ENCODE measurements around the gene LZTS3. TPM values are rescaled to one million over a fixed set of nuclear protein-coding genes. Genes with fewer than 3 reads are reported as not detected.
"Not testable (repeated sequence)": the region's sequence is repeated elsewhere in the genome, so short reads cannot be mapped to it uniquely, and the experiment has no call there.

LZTS3 gene
- total and polyA plus RNA-seq, 2 experiments from 2014 or later, result 3.9 to 12.1 TPM

DNA sequence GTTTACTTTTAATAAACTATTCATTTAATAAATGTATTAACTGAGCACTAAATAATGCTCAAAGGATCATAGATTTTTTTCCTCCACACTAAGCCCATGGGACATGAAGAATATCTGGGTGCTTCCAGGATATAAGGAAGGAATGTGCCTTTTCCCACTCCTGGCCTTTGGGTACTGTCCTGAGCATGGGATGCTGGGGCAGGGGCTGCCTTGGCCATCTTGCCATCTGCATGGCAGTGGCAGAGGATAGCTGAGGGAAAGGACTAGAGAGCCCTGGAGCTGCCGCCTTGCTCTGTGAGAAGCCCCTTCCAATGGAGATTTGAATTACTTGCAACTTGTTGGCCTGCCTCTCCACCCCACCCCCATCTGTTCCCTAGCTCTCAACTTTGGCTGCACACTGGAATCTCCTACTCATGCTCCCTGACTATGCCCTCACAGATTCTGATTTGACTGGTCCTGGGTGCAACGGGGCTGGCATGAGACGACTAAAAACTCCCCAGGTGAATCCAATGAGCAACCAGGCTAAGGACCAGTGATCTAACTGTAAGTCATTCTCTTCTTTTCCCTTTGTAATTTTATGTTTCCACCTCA, 15.6 kb upstream of the LZTS3 start:
- H3K36me3 ChIP-seq (ENCODE audit: low read depth), result peaks cover 3% of the 10 kb centered on the region; the same call in 1 of the 2 replicates
- no peaks in the 10 kb centered on the region for H3K79me2 ChIP-seq (ENCODE audit: insufficient read depth)
- H2AFZ ChIP-seq, result no peak overlapping the region
- no peaks in the 10 kb centered on the region for H3K9me2 ChIP-seq (ENCODE audit: insufficient read depth)
- H3K4me1 ChIP-seq (ENCODE audit: insufficient read depth), result no peaks in the 10 kb centered on the region
- no peak overlapping the region for H3K9ac ChIP-seq
- 0 out of 2 replicates have a peak, but pooled peaks cover 2% of the 10 kb centered on the region for H3F3A ChIP-seq (ENCODE audit: insufficient read depth)
- in situ Hi-C loops (cut with MboI), result no loop called here
- H3K9me3 ChIP-seq (ENCODE audit: low read depth), result no peaks in the 10 kb centered on the region
- no peaks in the 10 kb centered on the region for H4K20me1 ChIP-seq (ENCODE audit: insufficient read depth)
- TF ChIP-seq EZH2phosphoT487 (IDR thresholded peaks at IDR 0.05; ENCODE audit: insufficient read depth, low read depth) (no peak), EZH2 (IDR thresholded peaks at IDR 0.05; ENCODE audit: insufficient read depth, poor library complexity, severe bottlenecking) (no peak)
- H3K4me2 ChIP-seq (ENCODE audit: unreplicated experiment), result no peak overlapping the region
- WGBS, 2 experiments (ENCODE audit: low coverage in 1 of 2, low lambda C conversion rate in 2 of 2, missing lambda C conversion rate in 2 of 2), result 77 to 81% methylated on average over 3 of the region's 3 CpGs
- no peak overlapping the region for H3K4me3 ChIP-seq
- H3K27ac ChIP-seq, result no peak overlapping the region
- H3K27me3 ChIP-seq (replicated peaks; ENCODE audit: insufficient read depth), result no peaks in the 10 kb centered on the region
- no peak for DNase-seq

DNA sequence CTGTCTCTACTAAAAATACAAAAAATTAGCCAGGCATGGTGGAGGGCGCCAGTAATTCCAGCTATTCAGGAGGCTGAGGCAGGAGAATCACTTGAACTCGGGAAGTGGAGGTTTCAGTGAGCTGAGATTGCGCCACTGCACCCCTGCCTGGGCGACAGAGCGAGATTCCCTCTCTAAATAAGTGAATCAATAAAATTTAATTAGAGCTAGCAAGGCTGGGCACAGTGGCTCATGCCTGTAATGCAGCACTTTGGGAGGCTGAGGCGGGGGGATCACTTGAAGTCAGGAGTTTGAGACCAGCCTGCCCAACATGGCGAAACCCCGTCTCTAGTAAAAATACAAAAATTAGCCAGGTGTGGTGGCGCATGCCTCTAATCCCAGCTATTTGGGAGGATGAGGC, 14.5 kb upstream of the LZTS3 start:
- H3K9ac ChIP-seq; H3K79me2 ChIP-seq (ENCODE audit: insufficient read depth); in situ Hi-C loops (cut with MboI); H3K27ac ChIP-seq; H3K36me3 ChIP-seq (ENCODE audit: low read depth); H2AFZ ChIP-seq; H3K4me1 ChIP-seq (ENCODE audit: insufficient read depth); H3K4me3 ChIP-seq; H3K27me3 ChIP-seq (replicated peaks; ENCODE audit: insufficient read depth); H3K9me2 ChIP-seq (ENCODE audit: insufficient read depth); DNase-seq; H4K20me1 ChIP-seq (ENCODE audit: insufficient read depth); H3K4me2 ChIP-seq (ENCODE audit: unreplicated experiment); H3F3A ChIP-seq (ENCODE audit: insufficient read depth); H3K9me3 ChIP-seq (ENCODE audit: low read depth): not testable (repeated sequence)
- 96 to 98% methylated on average over 9 of the region's 9 CpGs for WGBS, 2 experiments (ENCODE audit: low coverage in 1 of 2, low lambda C conversion rate in 2 of 2, missing lambda C conversion rate in 2 of 2)

DNA sequence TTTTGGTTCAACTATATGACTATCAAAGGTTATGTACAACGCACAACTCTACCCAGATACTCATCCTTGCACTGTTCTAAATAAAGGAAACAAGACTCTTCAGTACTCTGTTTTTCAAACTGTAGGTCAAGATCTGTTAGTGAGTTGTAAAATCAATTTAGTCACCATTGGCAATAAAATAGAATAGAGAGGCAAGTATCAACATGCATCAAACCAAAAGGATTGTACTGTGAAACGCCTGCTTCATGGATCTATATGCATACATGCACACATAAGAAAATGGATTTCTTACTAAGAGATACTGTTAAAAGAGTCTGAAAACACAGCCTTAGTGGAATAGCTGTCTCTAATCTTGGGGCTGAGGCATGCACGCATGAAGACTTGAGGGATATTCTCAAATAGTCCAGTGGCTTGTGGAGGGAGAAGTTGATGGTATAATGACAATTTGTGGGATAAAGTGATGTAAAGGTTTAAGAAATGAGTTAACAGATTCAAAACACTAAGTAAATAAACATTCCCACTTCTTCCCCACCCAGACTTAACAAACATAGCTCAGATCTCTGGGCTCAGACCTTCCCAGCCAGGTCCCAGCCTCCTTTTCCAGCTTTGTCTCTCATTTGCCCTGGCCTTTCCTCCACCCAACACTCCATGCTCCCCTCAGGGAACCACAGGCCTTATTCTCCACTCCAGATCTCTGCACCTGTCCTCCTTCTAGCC, 10.7 kb upstream of the LZTS3 start:
- H3K9ac ChIP-seq, result no peak overlapping the region
- no peaks in the 10 kb centered on the region for H4K20me1 ChIP-seq (ENCODE audit: insufficient read depth)
- in situ Hi-C loops (cut with MboI), result no loop called here
- no peak overlapping the region for H3K4me3 ChIP-seq
- no peak overlapping the region for H2AFZ ChIP-seq
- DNase-seq, result no peak
- H3K79me2 ChIP-seq (ENCODE audit: insufficient read depth), result no peaks in the 10 kb centered on the region
- no peak overlapping the region for H3K27ac ChIP-seq
- H3K4me1 ChIP-seq (ENCODE audit: insufficient read depth), result no peaks in the 10 kb centered on the region
- H3F3A ChIP-seq (ENCODE audit: insufficient read depth), result 0 out of 2 replicates have a peak, but pooled peaks cover 3% of the 10 kb centered on the region
- no peaks in the 10 kb centered on the region for H3K36me3 ChIP-seq (ENCODE audit: low read depth)
- H3K9me2 ChIP-seq (ENCODE audit: insufficient read depth), result no peaks in the 10 kb centered on the region
- TF ChIP-seq EZH2phosphoT487 (IDR thresholded peaks at IDR 0.05; ENCODE audit: insufficient read depth, low read depth), result no peak
- no peak for TF ChIP-seq EZH2 (IDR thresholded peaks at IDR 0.05; ENCODE audit: insufficient read depth, poor library complexity, severe bottlenecking)
- no peak overlapping the region for H3K4me2 ChIP-seq (ENCODE audit: unreplicated experiment)
- WGBS, 2 experiments (ENCODE audit: low coverage in 1 of 2, low lambda C conversion rate in 2 of 2, missing lambda C conversion rate in 2 of 2), result 99 to 100% methylated on average over 3 of the region's 3 CpGs
- H3K27me3 ChIP-seq (replicated peaks; ENCODE audit: insufficient read depth), result no peaks in the 10 kb centered on the region
- no peaks in the 10 kb centered on the region for H3K9me3 ChIP-seq (ENCODE audit: low read depth)

DNA sequence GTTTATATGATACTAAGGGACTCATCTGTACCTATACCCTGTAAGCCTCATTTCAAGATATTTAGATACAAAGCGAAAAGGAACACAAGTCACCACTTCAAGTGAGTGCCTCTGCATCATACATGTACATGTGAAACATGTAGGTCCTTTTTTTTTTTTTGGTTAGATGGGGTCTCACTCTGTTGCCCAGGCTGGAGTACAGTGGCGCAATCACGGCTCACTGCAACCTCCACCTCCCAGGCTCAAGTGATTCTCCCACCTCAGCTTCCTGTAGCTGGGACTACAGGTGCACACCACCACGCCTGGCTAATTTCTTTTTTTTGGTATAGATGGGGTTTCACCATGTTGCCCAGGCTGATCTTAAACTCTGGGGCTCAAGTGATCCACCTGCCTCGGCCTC, 9.1 kb upstream of the LZTS3 start:
- in situ Hi-C loops (cut with MboI); H3K4me1 ChIP-seq (ENCODE audit: insufficient read depth): not testable (repeated sequence)
- 95 to 96% methylated on average over 5 of the region's 5 CpGs for WGBS, 2 experiments (ENCODE audit: low coverage in 1 of 2, low lambda C conversion rate in 2 of 2, missing lambda C conversion rate in 2 of 2)

More for the DNA sequence above, 9.1 kb upstream of the LZTS3 start:
- H3F3A ChIP-seq (ENCODE audit: insufficient read depth); H3K9me2 ChIP-seq (ENCODE audit: insufficient read depth); H3K27me3 ChIP-seq (replicated peaks; ENCODE audit: insufficient read depth); H2AFZ ChIP-seq; H3K4me3 ChIP-seq; H3K9ac ChIP-seq; H3K36me3 ChIP-seq (ENCODE audit: low read depth); H3K4me2 ChIP-seq (ENCODE audit: unreplicated experiment); H3K27ac ChIP-seq; H4K20me1 ChIP-seq (ENCODE audit: insufficient read depth); DNase-seq; H3K79me2 ChIP-seq (ENCODE audit: insufficient read depth); H3K9me3 ChIP-seq (ENCODE audit: low read depth): not testable (repeated sequence)

Measured in GM23248 (cell line).